RWPE2 (cell line): ENCODE data around the gene HYPK.

Source experiments
- ATAC-seq: fragments of 200-7000 bp; cut with Tn5 transposase; 3 replicates; pipeline ENCODE4 v1.9.1; 2021; ENCODE audit warnings: low read depth
- DNase-seq: peaks from one replicate; pipeline ENCODE4 v3.0.0-alpha.2; 2020; ENCODE audit warnings: low spot score
- H3K27ac ChIP-seq: fragments of 450-650 bp; 2 replicates; pipeline ENCODE4 v1.5.1; 2017; ENCODE audit warnings: mild to moderate bottlenecking; ENCODE audit not compliant: poor library complexity, severe bottlenecking
- H3K27me3 ChIP-seq: fragments of 250-450 bp; sonication (Bioruptor Pico); 2 replicates; pipeline ENCODE4 v1.5.1; 2021; ENCODE audit warnings: mild to moderate bottlenecking, moderate library complexity; ENCODE audit not compliant: insufficient read depth, poor library complexity, severe bottlenecking
- H3K36me3 ChIP-seq: fragments of 250-450 bp; sonication (Bioruptor Pico); 2 replicates; pipeline ENCODE4 v1.5.1; 2020; ENCODE audit warnings: low read depth, mild to moderate bottlenecking, moderate library complexity
- H3K4me1 ChIP-seq: fragments of 250-450 bp; sonication (Bioruptor Pico); 2 replicates; pipeline ENCODE4 v1.5.1; 2021; ENCODE audit warnings: mild to moderate bottlenecking, moderate library complexity; ENCODE audit not compliant: insufficient read depth, poor library complexity, severe bottlenecking
- H3K4me3 ChIP-seq: fragments of 250-450 bp; sonication (Bioruptor Pico); 2 replicates; pipeline ENCODE4 v1.5.1; 2021; ENCODE audit warnings: mild to moderate bottlenecking, moderate library complexity; ENCODE audit not compliant: severe bottlenecking
- H3K9me3 ChIP-seq: fragments of 250-450 bp; sonication (Bioruptor Pico); 2 replicates; pipeline ENCODE4 v1.5.1; 2021; ENCODE audit warnings: mild to moderate bottlenecking, moderate library complexity; ENCODE audit not compliant: severe bottlenecking
- CTCF ChIP-seq: fragments of 450-650 bp; IDR thresholded peaks from one replicate; pipeline ENCODE4 v1.5.1; 2017; ENCODE audit warnings: mild to moderate bottlenecking, moderate library complexity; ENCODE audit not compliant: poor library complexity, severe bottlenecking

The HYPK gene

GRCh38 chr15:43845421-43845820 is 45.0 kb downstream of the HYPK start:
- DNase-seq, result no peak
- Histone ChIP-seq H3K36me3 (peaks cover 88% of the 10 kb centered on the region), H3K27ac (no peak overlapping the region), H3K4me1 (no peaks in the 10 kb centered on the region), H3K9me3 (no peaks in the 10 kb centered on the region), H3K27me3 (no peaks in the 10 kb centered on the region), H3K4me3 (no peak overlapping the region)
- no peak for TF ChIP-seq CTCF
- ATAC-seq, result no peak

GRCh38 chr15:43851251-43851650 is 50.9 kb downstream of the HYPK start:
- peaks cover 94% of the 10 kb centered on the region for H3K36me3 ChIP-seq
- DNase-seq (no peak), ATAC-seq (no peak)
- H3K4me1 ChIP-seq, result no peaks in the 10 kb centered on the region
- H3K4me3 ChIP-seq, result no peak overlapping the region
- H3K27ac ChIP-seq, result no peak overlapping the region
- no peaks in the 10 kb centered on the region for H3K9me3 ChIP-seq
- no peaks in the 10 kb centered on the region for H3K27me3 ChIP-seq
- no peak for TF ChIP-seq CTCF

GRCh38 chr15:43852607-43853006 is 52.2 kb downstream of the HYPK start:
- no peaks in the 10 kb centered on the region for H3K9me3 ChIP-seq
- no peak for DNase-seq

More at GRCh38 chr15:43852607-43853006, 52.2 kb downstream of the HYPK start:
- H3K27me3 ChIP-seq, result no peaks in the 10 kb centered on the region
- no peak for TF ChIP-seq CTCF
- H3K4me3 ChIP-seq, result no peak overlapping the region
- H3K27ac ChIP-seq, result no peak overlapping the region
- peaks cover 94% of the 10 kb centered on the region for H3K36me3 ChIP-seq
- ATAC-seq, result no peak
- H3K4me1 ChIP-seq, result no peaks in the 10 kb centered on the region
